ENCODE data around the gene SPTB.

Gene SPTB

DNA sequence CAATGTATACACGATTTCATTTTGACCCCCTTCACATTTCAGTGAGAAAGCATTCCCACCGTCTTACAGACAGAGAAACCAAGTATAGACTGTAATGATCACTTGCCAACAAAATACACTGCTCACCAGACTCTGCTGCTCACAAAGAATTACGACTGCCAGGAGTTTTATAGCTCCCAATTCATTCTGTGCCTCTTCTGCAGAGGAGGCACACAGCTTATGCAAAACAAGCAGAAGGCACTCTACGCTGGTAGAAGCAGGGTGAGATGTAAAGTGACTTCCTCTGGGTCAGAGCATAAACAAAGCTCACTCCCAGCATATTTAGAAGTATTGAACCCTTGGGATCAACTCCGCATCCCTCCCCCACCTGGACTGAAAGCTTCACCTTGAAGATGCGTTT is 14.6 kb downstream of the SPTB start:
- TF ChIP-seq ZSCAN30 (tag by site-specific recombination; IDR thresholded peaks at IDR 0.05) (no peak), YY1 (tag by site-specific recombination; IDR thresholded peaks at IDR 0.05) (no peak), ZNF544 (tag by site-specific recombination; IDR thresholded peaks at IDR 0.05) (no peak), ZNF530 (tag by site-specific recombination; IDR thresholded peaks at IDR 0.05; ENCODE audit: low read depth) (no peak), HOXA7 (CRISPR knock-in tag; IDR thresholded peaks at IDR 0.05; ENCODE audit: borderline replicate concordance) (no peak), ZNF335 (tag by site-specific recombination; conservative IDR thresholded peaks at IDR 0.05) (no peak), HOXC10 (CRISPR knock-in tag; IDR thresholded peaks at IDR 0.05) (no peak), ZNF324 (tag by site-specific recombination; IDR thresholded peaks at IDR 0.05) (no peak), ZNF112 (tag by site-specific recombination; IDR thresholded peaks at IDR 0.05) (no peak), ZNF792 (tag by site-specific recombination; IDR thresholded peaks at IDR 0.05) (no peak), GLI4 (tag by site-specific recombination; IDR thresholded peaks at IDR 0.05) (no peak)
- TF ChIP-seq, protein P1, sequence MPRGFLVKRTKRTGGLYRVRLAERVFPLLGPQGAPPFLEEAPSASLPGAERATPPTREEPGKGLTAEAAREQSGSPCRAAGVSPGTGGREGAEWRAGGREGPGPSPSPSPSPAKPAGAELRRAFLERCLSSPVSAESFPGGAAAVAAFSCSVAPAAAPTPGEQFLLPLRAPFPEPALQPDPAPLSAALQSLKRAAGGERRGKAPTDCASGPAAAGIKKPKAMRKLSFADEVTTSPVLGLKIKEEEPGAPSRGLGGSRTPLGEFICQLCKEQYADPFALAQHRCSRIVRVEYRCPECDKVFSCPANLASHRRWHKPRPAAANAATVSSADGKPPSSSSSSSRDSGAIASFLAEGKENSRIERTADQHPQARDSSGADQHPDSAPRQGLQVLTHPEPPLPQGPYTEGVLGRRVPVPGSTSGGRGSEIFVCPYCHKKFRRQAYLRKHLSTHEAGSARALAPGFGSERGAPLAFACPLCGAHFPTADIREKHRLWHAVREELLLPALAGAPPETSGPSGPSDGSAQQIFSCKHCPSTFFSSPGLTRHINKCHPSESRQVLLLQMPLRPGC (tag by site-specific recombination; IDR thresholded peaks at IDR 0.05) = no peak
- TF ChIP-seq, protein P2, sequence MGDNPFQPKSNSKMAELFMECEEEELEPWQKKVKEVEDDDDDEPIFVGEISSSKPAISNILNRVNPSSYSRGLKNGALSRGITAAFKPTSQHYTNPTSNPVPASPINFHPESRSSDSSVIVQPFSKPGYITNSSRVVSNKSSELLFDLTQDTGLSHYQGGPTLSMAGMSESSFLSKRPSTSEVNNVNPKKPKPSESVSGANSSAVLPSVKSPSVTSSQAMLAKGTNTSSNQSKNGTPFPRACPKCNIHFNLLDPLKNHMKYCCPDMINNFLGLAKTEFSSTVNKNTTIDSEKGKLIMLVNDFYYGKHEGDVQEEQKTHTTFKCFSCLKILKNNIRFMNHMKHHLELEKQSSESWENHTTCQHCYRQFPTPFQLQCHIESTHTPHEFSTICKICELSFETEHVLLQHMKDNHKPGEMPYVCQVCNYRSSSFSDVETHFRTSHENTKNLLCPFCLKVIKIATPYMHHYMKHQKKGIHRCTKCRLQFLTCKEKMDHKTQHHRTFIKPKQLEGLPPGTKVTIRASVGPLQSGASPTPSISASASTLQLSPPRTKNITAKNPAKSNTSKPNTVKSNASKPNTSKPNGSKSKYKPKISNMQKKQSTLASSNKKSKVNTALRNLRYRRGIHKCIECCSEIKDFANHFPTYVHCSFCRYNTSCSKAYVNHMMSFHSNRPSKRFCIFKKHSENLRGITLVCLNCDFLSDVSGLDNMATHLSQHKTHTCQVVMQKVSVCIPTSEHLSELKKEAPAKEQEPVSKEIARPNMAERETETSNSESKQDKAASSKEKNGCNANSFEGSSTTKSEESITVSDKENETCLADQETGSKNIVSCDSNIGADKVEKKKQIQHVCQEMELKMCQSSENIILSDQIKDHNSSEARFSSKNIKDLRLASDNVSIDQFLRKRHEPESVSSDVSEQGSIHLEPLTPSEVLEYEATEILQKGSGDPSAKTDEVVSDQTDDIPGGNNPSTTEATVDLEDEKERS (tag by site-specific recombination; IDR thresholded peaks at IDR 0.05) = no peak
- TF ChIP-seq, protein P3, sequence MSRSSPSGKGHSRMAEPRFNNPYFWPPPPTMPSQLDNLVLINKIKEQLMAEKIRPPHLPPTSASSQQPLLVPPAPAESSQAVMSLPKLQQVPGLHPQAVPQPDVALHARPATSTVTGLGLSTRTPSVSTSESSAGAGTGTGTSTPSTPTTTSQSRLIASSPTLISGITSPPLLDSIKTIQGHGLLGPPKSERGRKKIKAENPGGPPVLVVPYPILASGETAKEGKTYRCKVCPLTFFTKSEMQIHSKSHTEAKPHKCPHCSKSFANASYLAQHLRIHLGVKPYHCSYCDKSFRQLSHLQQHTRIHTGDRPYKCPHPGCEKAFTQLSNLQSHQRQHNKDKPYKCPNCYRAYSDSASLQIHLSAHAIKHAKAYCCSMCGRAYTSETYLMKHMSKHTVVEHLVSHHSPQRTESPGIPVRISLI (tag by site-specific recombination; IDR thresholded peaks at IDR 0.05) = no peak
- ChIA-PET CTCF (interaction anchor here (0.8 kb wide), 1 partner anchor 19 kb away, joined by 3 read pairs; no protein-coding TSS in a partner anchor), POLR2A (no interaction called here)
- H3K9me3 ChIP-seq (ENCODE audit: control insufficient read depth, insufficient read depth, low read depth, low read length) = no peaks in the 10 kb centered on the region
- H3K36me3 ChIP-seq (ENCODE audit: control insufficient read depth in 2 of 2, insufficient read depth in 1 of 2, low read length in 2 of 2) = no peaks in the 10 kb centered on the region
- no peak overlapping the region for H3K27ac ChIP-seq (ENCODE audit: extremely low read depth, low read depth, low read length)
- H3K4me1 ChIP-seq (ENCODE audit: control insufficient read depth, insufficient read depth, low read length) = no peaks in the 10 kb centered on the region
- H3K4me3 ChIP-seq (ENCODE audit: low read depth, low read length) = no peak overlapping the region

DNA sequence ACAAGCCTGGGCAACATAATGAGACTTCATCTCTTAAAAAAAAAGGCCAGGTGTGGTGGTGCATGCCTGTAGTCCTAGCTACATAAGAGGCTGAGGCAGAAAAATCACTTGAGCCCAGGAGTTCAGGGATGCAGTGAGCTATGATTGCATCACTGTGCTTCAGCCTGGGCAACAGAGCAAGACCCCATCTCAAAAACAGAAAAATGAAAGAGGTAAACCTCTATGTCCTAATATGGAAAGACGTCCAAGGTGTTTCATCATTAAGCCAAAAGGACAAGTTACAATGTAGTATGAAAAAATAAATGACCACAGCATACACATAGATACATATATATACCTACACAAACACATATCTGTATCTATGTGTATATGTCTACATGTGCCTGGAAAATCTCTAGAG is 15.4 kb downstream of the SPTB start:
- H3K4me3 ChIP-seq (ENCODE audit: low read depth, low read length) = no peak overlapping the region
- no peak overlapping the region for H3K27ac ChIP-seq (ENCODE audit: extremely low read depth, low read depth, low read length)
- CTCF ChIA-PET = interaction anchor here (0.7 kb wide), 1 partner anchor 457 kb away, joined by 3 read pairs; no protein-coding TSS in a partner anchor
- no peaks in the 10 kb centered on the region for H3K9me3 ChIP-seq (ENCODE audit: control insufficient read depth, insufficient read depth, low read depth, low read length)
- POLR2A ChIA-PET = interaction anchor here (0.5 kb wide), 1 partner anchor 488 kb away, joined by 3 read pairs; no protein-coding TSS in a partner anchor
- no peaks in the 10 kb centered on the region for H3K4me1 ChIP-seq (ENCODE audit: control insufficient read depth, insufficient read depth, low read length)
- TF ChIP-seq ZNF302 (tag by site-specific recombination; IDR thresholded peaks at IDR 0.05; ENCODE audit: low read depth) = no peak
- TF ChIP-seq ZNF548 (tag by site-specific recombination; IDR thresholded peaks at IDR 0.05) = no peak
- no peak for TF ChIP-seq ZFP41 (tag by site-specific recombination; IDR thresholded peaks at IDR 0.05; ENCODE audit: borderline replicate concordance)
- TF ChIP-seq, protein P4, sequence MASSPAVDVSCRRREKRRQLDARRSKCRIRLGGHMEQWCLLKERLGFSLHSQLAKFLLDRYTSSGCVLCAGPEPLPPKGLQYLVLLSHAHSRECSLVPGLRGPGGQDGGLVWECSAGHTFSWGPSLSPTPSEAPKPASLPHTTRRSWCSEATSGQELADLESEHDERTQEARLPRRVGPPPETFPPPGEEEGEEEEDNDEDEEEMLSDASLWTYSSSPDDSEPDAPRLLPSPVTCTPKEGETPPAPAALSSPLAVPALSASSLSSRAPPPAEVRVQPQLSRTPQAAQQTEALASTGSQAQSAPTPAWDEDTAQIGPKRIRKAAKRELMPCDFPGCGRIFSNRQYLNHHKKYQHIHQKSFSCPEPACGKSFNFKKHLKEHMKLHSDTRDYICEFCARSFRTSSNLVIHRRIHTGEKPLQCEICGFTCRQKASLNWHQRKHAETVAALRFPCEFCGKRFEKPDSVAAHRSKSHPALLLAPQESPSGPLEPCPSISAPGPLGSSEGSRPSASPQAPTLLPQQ (tag by site-specific recombination; IDR thresholded peaks at IDR 0.05) = no peak
- TF ChIP-seq ZNF558 (tag by site-specific recombination; IDR thresholded peaks at IDR 0.05) = peak; percentile 96
- TF ChIP-seq ZBTB21 (tag by site-specific recombination; IDR thresholded peaks at IDR 0.05) = no peak
- TF ChIP-seq ZNF24 (tag by site-specific recombination; IDR thresholded peaks at IDR 0.05) = no peak
- no peak for TF ChIP-seq ZNF248 (tag by site-specific recombination; IDR thresholded peaks at IDR 0.05)
- TF ChIP-seq ZNF121 (tag by site-specific recombination; IDR thresholded peaks at IDR 0.05) = 0 out of 2 replicates have a peak, but pooled peaks have one; percentile 13
- no peak for TF ChIP-seq TRIM28 (IDR thresholded peaks at IDR 0.05; ENCODE audit: borderline replicate concordance, low read length)
- TF ChIP-seq SCRT2 (tag by site-specific recombination; IDR thresholded peaks at IDR 0.05) = no peak
- TF ChIP-seq ZNF48 (tag by site-specific recombination; IDR thresholded peaks at IDR 0.05) = no peak
- TF ChIP-seq ZNF433 (tag by site-specific recombination; IDR thresholded peaks at IDR 0.05; ENCODE audit: low read depth) = no peak
- TF ChIP-seq ZNF426 (tag by site-specific recombination; IDR thresholded peaks at IDR 0.05) = no peak
- TF ChIP-seq ZNF530 (tag by site-specific recombination; IDR thresholded peaks at IDR 0.05; ENCODE audit: low read depth) = no peak
- no peaks in the 10 kb centered on the region for H3K36me3 ChIP-seq (ENCODE audit: control insufficient read depth in 2 of 2, insufficient read depth in 1 of 2, low read length in 2 of 2)

Data from HEK293 (cell line).